HG03095 (cell line): Measurements from ENCODE around the gene RIMS4.

Experiments
- ATAC-seq: cut with Tn5 transposase; IDR thresholded peaks from one replicate; pipeline ENCODE4 v1.9.1; 2021; ENCODE audit warnings: moderate library complexity; ENCODE audit not compliant: unreplicated experiment

Gene RIMS4

GRCh38 chr20:44743916-44744655 lies 66.3 kb downstream of the RIMS4 start:
- ATAC-seq: no peak

- no peak for ATAC-seq
Observed at GRCh38 chr20:44743080-44743701, 67.2 kb downstream of the RIMS4 start.

GRCh38 chr20:44742304-44743079 lies 67.9 kb downstream of the RIMS4 start:
- no peak for ATAC-seq

GRCh38 chr20:44739942-44740341 lies 70.4 kb downstream of the RIMS4 start:
- no peak for ATAC-seq

- no peak for ATAC-seq
Observed at GRCh38 chr20:44738813-44739477, 71.4 kb downstream of the RIMS4 start.

- ATAC-seq: no peak
Observed at GRCh38 chr20:44737116-44737515, 73.2 kb downstream of the RIMS4 start.

- ATAC-seq: no peak
Observed at GRCh38 chr20:44736170-44737021, 74.0 kb downstream of the RIMS4 start.

- no peak for ATAC-seq
Observed at GRCh38 chr20:44735816-44736169, 74.6 kb downstream of the RIMS4 start.

- ATAC-seq: no peak
Observed at GRCh38 chr20:44734938-44735337, 75.4 kb downstream of the RIMS4 start.

GRCh38 chr20:44733341-44734069 lies 76.8 kb downstream of the RIMS4 start:
- ATAC-seq: no peak

GRCh38 chr20:44732327-44732726 lies 78.0 kb downstream of the RIMS4 start:
- no peak for ATAC-seq

- no peak for ATAC-seq
Observed at GRCh38 chr20:44731657-44732056, 78.7 kb downstream of the RIMS4 start.

GRCh38 chr20:44730441-44730840 lies 79.9 kb downstream of the RIMS4 start:
- no peak for ATAC-seq

- ATAC-seq: no peak
Observed at GRCh38 chr20:44728801-44729443, 81.4 kb downstream of the RIMS4 start.

- ATAC-seq: no peak
Observed at GRCh38 chr20:44727651-44728050, 82.7 kb downstream of the RIMS4 start.

- ATAC-seq: no peak
Observed at GRCh38 chr20:44727039-44727438, 83.3 kb downstream of the RIMS4 start.

- ATAC-seq: no peak
Observed at GRCh38 chr20:44725837-44726236, 84.5 kb downstream of the RIMS4 start.

- ATAC-seq: no peak
Observed at GRCh38 chr20:44724423-44725091, 85.8 kb downstream of the RIMS4 start.
